Tibial artery (tissue), 4 donors: ENCODE data around the gene EPHB3.

Experiments
- DNase-seq, 2 donors: peaks; one replicate each; pipeline ENCODE4 v3.0.0-alpha.2; 2019
- H3K27ac ChIP-seq, 2 donors: fragments of 200-600 bp; sonication (generic) in 1 of 2; 1 replicate in 1 of 2; 2 replicates in 1 of 2; pipeline ENCODE4 v1.5.1; 2018 to 2019; ENCODE audit warnings: mild to moderate bottlenecking in 1 of 2
- H3K27me3 ChIP-seq, 2 donors: fragments of 200-600 bp; sonication (generic) in 1 of 2; one replicate each; pipeline versions ENCODE4 v1.5.1 to v1.6.0; 2016 to 2019
- H3K36me3 ChIP-seq, 3 donors: fragments of 200-600 bp; sonication (generic) in 2 of 3; one replicate each; pipeline ENCODE4 v1.5.1; 2016 to 2019; ENCODE audit warnings: mild to moderate bottlenecking in 2 of 3
- H3K4me1 ChIP-seq, 4 donors: fragments of 200-600 bp; sonication (generic) in 2 of 4; 1 replicate in 3 of 4; 2 replicates in 1 of 4; pipeline ENCODE4 v1.5.1; 2016 to 2019
- H3K4me3 ChIP-seq, 2 donors: fragments of 200-600 bp; sonication (generic) in 1 of 2; 1 replicate in 1 of 2; 2 replicates in 1 of 2; pipeline ENCODE4 v1.5.1; 2018 to 2019; ENCODE audit warnings: mild to moderate bottlenecking in 2 of 2
- H3K9me3 ChIP-seq, 3 donors: fragments of 200-600 bp; sonication (generic) in 1 of 3; one replicate each; pipeline ENCODE4 v1.5.1; 2016 to 2019
- CTCF ChIP-seq, 2 experiments: fragments of 200-600 bp in 1 of 2; fragments of 450-650 bp in 1 of 2; IDR thresholded peaks; one replicate each; pipeline ENCODE4 v1.5.1; 2017 to 2019; ENCODE audit warnings: antibody characterized with exemption in 2 of 2, mild to moderate bottlenecking in 1 of 2, moderate library complexity in 1 of 2
- intact Hi-C: fragments of 100-400 bp; cut with DNase I; formaldehyde crosslinking; loops from one replicate; pipeline ENCODE4 v1.15.0; 2023; ENCODE audit warnings: low total_unique reads

The EPHB3 gene

GRCh38 chr3:184537885-184538665, 23.5 kb upstream of the EPHB3 start:
- Histone ChIP-seq H3K4me3 (no peak overlapping the region), H3K27me3 (peaks cover 0 to 38% of the 10 kb centered on the region in 2 donors), H3K36me3 (no peaks in the 10 kb centered on the region), H3K4me1 (no peaks in the 10 kb centered on the region), H3K27ac (no peak overlapping the region), H3K9me3 (no peaks in the 10 kb centered on the region)
- intact Hi-C loops: no loop called here
- DNase-seq: no peak
- no peak for TF ChIP-seq CTCF (IDR thresholded peaks at IDR 0.05)

GRCh38 chr3:184538666-184539431, 22.7 kb upstream of the EPHB3 start:
- TF ChIP-seq CTCF (IDR thresholded peaks at IDR 0.05): no peak
- Histone ChIP-seq H3K4me1 (peaks cover 0 to 3% (median under 1%) of the 10 kb centered on the region in 4 donors), H3K4me3 (no peak overlapping the region), H3K27me3 (peaks cover 0 to 43% of the 10 kb centered on the region in 2 donors), H3K36me3 (no peaks in the 10 kb centered on the region), H3K27ac (no peak overlapping the region), H3K9me3 (no peaks in the 10 kb centered on the region)
- intact Hi-C loops: no loop called here
- no peak for DNase-seq

GRCh38 chr3:184539801-184540435, 21.7 kb upstream of the EPHB3 start:
- Histone ChIP-seq H3K4me1 (peaks cover 0 to 6% (median 3%) of the 10 kb centered on the region in 4 donors), H3K27me3 (peaks cover 0 to 44% of the 10 kb centered on the region in 2 donors), H3K27ac (no peak overlapping the region), H3K36me3 (no peaks in the 10 kb centered on the region), H3K9me3 (no peaks in the 10 kb centered on the region), H3K4me3 (no peak overlapping the region)
- TF ChIP-seq CTCF (IDR thresholded peaks at IDR 0.05): no peak
- intact Hi-C loops: loop anchor here (10.0 kb wide), 1 partner anchor 165 kb away; the partner anchor contains the start of gene THPO
- DNase-seq: no peak

GRCh38 chr3:184540777-184541681, 20.6 kb upstream of the EPHB3 start:
- Histone ChIP-seq H3K36me3 (no peaks in the 10 kb centered on the region), H3K27me3 (peaks cover 0 to 47% of the 10 kb centered on the region in 2 donors), H3K27ac (no peak overlapping the region), H3K4me1 (peaks cover 0 to 6% (median 3%) of the 10 kb centered on the region in 4 donors), H3K4me3 (no peak overlapping the region), H3K9me3 (no peaks in the 10 kb centered on the region)
- peak in 1 of 2 donors; percentile 52 for DNase-seq
- TF ChIP-seq CTCF (IDR thresholded peaks at IDR 0.05): peak; percentile 35 to 51
- intact Hi-C loops: loop anchor here (10.0 kb wide), 1 partner anchor 166 kb away; the partner anchor contains the start of gene THPO
